Fibroblast of villous mesenchyme (primary cell): ENCODE measurements around the gene ADAMTS2. TPM values are rescaled to one million over a fixed set of nuclear protein-coding genes. Genes with fewer than 3 reads are reported as not detected.

Experiments used
- DNase-seq: peaks from one replicate; pipeline ENCODE4 v3.0.0-alpha.2; 2010; ENCODE audit warnings: low read depth
- H3K4me3 ChIP-seq: 2 replicates; pipeline ENCODE4 v1.5.1; 2011; ENCODE audit warnings: low read depth, mild to moderate bottlenecking, low read length
- CTCF ChIP-seq: IDR thresholded peaks from 2 replicates; pipeline ENCODE4 v1.5.1; 2012; ENCODE audit warnings: low read depth, mild to moderate bottlenecking, low read length; ENCODE audit not compliant: insufficient read depth
- total RNA-seq: library from RNA; depleted of rRNA; stranded (reverse); fragments of >200 nt; gene quantifications from 2 replicates; pipeline ENCODE4 v1.2.3, GENCODE V29; 2012

The ADAMTS2 gene
- total RNA-seq, 1 donor, result 30.2 TPM

- DNase-seq, result no peak
These were observed 148.7 kb downstream of the ADAMTS2 start for GRCh38 chr5:179196405-179197079.

DNA sequence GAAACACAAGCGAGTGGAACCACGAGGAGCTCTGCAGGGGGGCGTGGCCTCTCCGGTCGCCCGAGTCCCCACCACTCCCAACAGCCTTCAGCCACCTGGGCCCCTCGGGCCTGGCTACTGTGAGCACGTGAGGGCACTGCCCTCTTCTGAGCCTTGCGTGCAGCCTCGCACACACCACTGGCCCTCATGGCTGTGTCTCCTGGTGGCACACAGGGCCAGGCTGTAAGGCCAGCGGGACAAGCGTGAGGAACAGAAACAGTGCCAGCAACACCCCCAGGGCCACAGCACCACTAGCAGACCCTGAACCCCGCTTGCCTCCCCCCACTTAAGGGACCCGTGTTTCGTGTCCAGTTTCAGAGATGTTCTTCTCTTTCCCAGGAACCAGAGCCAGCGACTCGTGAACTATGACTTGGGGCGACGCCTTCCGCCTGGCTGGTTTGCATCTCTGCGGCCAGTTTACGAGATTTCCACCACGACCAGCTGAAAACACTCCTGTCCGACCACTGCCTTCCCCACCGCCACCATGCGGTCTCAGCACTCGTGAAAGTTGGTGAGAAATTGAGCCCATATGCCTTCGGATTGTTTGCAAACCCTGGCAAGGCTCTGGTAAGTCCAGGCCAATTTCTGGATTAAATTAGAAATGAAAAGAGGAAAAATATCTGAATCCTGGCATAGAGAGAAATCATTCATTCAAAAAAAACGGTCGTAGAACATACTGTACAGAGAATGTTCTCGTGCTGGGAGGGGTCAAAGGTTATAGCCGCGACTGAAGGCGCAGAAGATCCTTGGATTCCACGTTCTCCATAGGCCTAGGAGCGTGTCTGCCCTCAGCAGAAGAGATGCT lies 149.5 kb downstream of the ADAMTS2 start:
- DNase-seq, result no peak
- H3K4me3 ChIP-seq, result no peak overlapping the region

More at GRCh38 chr5:179196405-179197079, 148.7 kb downstream of the ADAMTS2 start:
- TF ChIP-seq CTCF, result no peak
- no peak overlapping the region for H3K4me3 ChIP-seq

GRCh38 chr5:179194941-179195381 lies 150.3 kb downstream of the ADAMTS2 start:
- no peak for DNase-seq
- no peak overlapping the region for H3K4me3 ChIP-seq
- no peak for TF ChIP-seq CTCF

More for the DNA sequence above, 149.5 kb downstream of the ADAMTS2 start:
- no peak for TF ChIP-seq CTCF

DNA sequence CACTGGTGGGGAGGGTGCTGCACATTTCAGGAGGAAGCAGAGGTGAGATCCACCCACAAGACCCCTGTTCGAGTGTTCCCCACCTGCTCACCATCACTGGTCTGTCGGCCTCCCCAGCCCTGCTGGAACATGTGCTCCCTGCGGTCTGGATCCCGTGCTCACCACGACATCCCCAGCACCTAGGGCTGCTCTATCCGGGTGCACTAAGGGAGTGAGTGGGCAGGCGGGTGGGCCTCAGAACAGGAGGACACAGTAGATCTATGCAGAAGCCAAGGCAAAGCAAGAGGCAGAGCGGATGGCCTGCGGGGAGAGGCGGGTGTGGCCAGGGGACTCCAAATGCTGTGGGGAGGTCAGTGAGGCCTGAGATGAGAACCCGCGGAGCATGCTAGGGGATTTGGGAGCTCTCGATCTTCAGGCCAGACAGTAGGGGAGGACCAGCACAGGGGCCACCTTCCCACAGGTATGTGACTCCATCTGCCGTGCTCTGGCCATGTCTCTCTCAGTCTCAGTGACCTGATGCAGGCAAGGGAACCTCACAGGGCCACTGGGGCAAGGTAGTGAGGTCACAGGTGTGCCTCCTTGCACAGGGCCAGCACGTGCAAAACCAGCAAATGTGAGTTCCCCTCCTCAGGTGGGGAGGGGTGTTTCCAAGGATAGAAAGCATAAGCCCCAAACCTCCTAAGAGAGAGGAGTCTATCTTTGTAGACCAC lies 150.9 kb downstream of the ADAMTS2 start:
- TF ChIP-seq CTCF, result no peak
- no peak for DNase-seq
- no peak overlapping the region for H3K4me3 ChIP-seq

- no peak overlapping the region for H3K4me3 ChIP-seq
- DNase-seq, result no peak
- TF ChIP-seq CTCF, result no peak
These were observed 151.5 kb downstream of the ADAMTS2 start for GRCh38 chr5:179193746-179194145.

GRCh38 chr5:179192891-179193470 lies 152.3 kb downstream of the ADAMTS2 start:
- no peak overlapping the region for H3K4me3 ChIP-seq
- no peak for DNase-seq
- TF ChIP-seq CTCF, result no peak
